Measurements from ENCODE around the gene TSACC.

TSACC gene

GRCh38 chr1:156376958-156377919, 38.9 kb downstream of the TSACC start:
- no peak for DNase-seq

GRCh38 chr1:156378557-156378956, 40.2 kb downstream of the TSACC start:
- no peak for DNase-seq

GRCh38 chr1:156379420-156380165, 41.3 kb downstream of the TSACC start:
- DNase-seq: no peak

- no peak for DNase-seq
These were observed 44.2 kb downstream of the TSACC start for GRCh38 chr1:156382561-156382960.

- DNase-seq: peak; percentile 65 to 72
These were observed 44.7 kb downstream of the TSACC start for GRCh38 chr1:156383023-156383422.

GRCh38 chr1:156384007-156384406, 45.7 kb downstream of the TSACC start:
- no peak for DNase-seq

- DNase-seq: no peak
These were observed 46.3 kb downstream of the TSACC start for GRCh38 chr1:156384658-156385057.

- DNase-seq: peak; percentile 75 to 82
These were observed 47.3 kb downstream of the TSACC start for GRCh38 chr1:156385534-156386031.

GRCh38 chr1:156386134-156386901, 48.0 kb downstream of the TSACC start:
- DNase-seq: no peak

GRCh38 chr1:156386949-156387869, 48.9 kb downstream of the TSACC start:
- DNase-seq: no peak

GRCh38 chr1:156387870-156388173, 49.5 kb downstream of the TSACC start:
- DNase-seq: no peak

- DNase-seq: no peak
These were observed 50.1 kb downstream of the TSACC start for GRCh38 chr1:156388174-156389137.

GRCh38 chr1:156389311-156389710, 51.0 kb downstream of the TSACC start:
- DNase-seq: no peak

- DNase-seq: no peak
These were observed 52.4 kb downstream of the TSACC start for GRCh38 chr1:156390469-156391365.

GRCh38 chr1:156391366-156391677, 53.0 kb downstream of the TSACC start:
- DNase-seq: no peak

- DNase-seq: no peak
These were observed 53.4 kb downstream of the TSACC start for GRCh38 chr1:156391701-156392100.

GRCh38 chr1:156392452-156392853, 54.1 kb downstream of the TSACC start:
- no peak for DNase-seq

- no peak for DNase-seq
These were observed 54.8 kb downstream of the TSACC start for GRCh38 chr1:156393095-156393494.

- no peak for DNase-seq
These were observed 55.8 kb downstream of the TSACC start for GRCh38 chr1:156394082-156394481.

Measured in stimulated activated CD4-positive, alpha-beta T cell treated with anti-CD3 and anti-CD28 coated beads, Interleukin-2, amount 100 ng/mL, for 24 hours (primary cell).